ENCODE measurements around the gene CENATAC. TPM values are rescaled to one million over a fixed set of nuclear protein-coding genes. Genes with fewer than 3 reads are reported as not detected.

Gene CENATAC
- total and polyA plus RNA-seq, 9 of the 15 experiments (the other 6 are each of a cell fraction or from before 2014, with no cell fraction given), result 2.4 to 25.5 (median 13.7) TPM

- TF ChIP-seq, protein P1, sequence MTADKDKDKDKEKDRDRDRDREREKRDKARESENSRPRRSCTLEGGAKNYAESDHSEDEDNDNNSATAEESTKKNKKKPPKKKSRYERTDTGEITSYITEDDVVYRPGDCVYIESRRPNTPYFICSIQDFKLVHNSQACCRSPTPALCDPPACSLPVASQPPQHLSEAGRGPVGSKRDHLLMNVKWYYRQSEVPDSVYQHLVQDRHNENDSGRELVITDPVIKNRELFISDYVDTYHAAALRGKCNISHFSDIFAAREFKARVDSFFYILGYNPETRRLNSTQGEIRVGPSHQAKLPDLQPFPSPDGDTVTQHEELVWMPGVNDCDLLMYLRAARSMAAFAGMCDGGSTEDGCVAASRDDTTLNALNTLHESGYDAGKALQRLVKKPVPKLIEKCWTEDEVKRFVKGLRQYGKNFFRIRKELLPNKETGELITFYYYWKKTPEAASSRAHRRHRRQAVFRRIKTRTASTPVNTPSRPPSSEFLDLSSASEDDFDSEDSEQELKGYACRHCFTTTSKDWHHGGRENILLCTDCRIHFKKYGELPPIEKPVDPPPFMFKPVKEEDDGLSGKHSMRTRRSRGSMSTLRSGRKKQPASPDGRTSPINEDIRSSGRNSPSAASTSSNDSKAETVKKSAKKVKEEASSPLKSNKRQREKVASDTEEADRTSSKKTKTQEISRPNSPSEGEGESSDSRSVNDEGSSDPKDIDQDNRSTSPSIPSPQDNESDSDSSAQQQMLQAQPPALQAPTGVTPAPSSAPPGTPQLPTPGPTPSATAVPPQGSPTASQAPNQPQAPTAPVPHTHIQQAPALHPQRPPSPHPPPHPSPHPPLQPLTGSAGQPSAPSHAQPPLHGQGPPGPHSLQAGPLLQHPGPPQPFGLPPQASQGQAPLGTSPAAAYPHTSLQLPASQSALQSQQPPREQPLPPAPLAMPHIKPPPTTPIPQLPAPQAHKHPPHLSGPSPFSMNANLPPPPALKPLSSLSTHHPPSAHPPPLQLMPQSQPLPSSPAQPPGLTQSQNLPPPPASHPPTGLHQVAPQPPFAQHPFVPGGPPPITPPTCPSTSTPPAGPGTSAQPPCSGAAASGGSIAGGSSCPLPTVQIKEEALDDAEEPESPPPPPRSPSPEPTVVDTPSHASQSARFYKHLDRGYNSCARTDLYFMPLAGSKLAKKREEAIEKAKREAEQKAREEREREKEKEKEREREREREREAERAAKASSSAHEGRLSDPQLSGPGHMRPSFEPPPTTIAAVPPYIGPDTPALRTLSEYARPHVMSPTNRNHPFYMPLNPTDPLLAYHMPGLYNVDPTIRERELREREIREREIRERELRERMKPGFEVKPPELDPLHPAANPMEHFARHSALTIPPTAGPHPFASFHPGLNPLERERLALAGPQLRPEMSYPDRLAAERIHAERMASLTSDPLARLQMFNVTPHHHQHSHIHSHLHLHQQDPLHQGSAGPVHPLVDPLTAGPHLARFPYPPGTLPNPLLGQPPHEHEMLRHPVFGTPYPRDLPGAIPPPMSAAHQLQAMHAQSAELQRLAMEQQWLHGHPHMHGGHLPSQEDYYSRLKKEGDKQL (CRISPR knock-in tag; IDR thresholded peaks at IDR 0.05; ENCODE audit: borderline replicate concordance), result no peak
- TF ChIP-seq ZNF384 (IDR thresholded peaks at IDR 0.05; ENCODE audit: low read depth, low read length) (0 out of 2 replicates have a peak, but pooled peaks have one; percentile 4), BCOR (IDR thresholded peaks at IDR 0.05) (no peak), GMEB1 (CRISPR knock-in tag; IDR thresholded peaks at IDR 0.05) (peak; percentile 9), ZNF124 (CRISPR knock-in tag; IDR thresholded peaks at IDR 0.05) (no peak), ZSCAN29 (IDR thresholded peaks at IDR 0.05) (no peak), KLF13 (tag; IDR thresholded peaks at IDR 0.05; ENCODE audit: borderline replicate concordance, low read depth) (no peak), HNRNPLL (IDR thresholded peaks at IDR 0.05; ENCODE audit: low read depth, low read length, poor library complexity, severe bottlenecking) (peak; percentile 94), ZNF699 (CRISPR knock-in tag; IDR thresholded peaks at IDR 0.05; ENCODE audit: insufficient replicate concordance) (no peak), EP300 (IDR thresholded peaks at IDR 0.05; ENCODE audit: low read length) (0 out of 2 replicates have a peak, but pooled peaks have one; percentile 2), SETDB1 (IDR thresholded peaks at IDR 0.05; ENCODE audit: low read length) (no peak), MEIS2 (IDR thresholded peaks at IDR 0.05; ENCODE audit: partially characterized antibody) (peak; percentile 33), ZFPM2 (CRISPR knock-in tag; IDR thresholded peaks at IDR 0.05) (no peak), MCM3 (IDR thresholded peaks at IDR 0.05) (no peak)
- TF ChIP-seq, protein P2, sequence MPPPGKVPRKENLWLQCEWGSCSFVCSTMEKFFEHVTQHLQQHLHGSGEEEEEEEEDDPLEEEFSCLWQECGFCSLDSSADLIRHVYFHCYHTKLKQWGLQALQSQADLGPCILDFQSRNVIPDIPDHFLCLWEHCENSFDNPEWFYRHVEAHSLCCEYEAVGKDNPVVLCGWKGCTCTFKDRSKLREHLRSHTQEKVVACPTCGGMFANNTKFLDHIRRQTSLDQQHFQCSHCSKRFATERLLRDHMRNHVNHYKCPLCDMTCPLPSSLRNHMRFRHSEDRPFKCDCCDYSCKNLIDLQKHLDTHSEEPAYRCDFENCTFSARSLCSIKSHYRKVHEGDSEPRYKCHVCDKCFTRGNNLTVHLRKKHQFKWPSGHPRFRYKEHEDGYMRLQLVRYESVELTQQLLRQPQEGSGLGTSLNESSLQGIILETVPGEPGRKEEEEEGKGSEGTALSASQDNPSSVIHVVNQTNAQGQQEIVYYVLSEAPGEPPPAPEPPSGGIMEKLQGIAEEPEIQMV (tag; conservative IDR thresholded peaks at IDR 0.05; ENCODE audit: low read depth), result no peak
Observed at GRCh38 chr11:119018074-119018938, 20.4 kb downstream of the CENATAC start, which contains the start of the genes RPS25 and TRAPPC4 (continued).
